H1 (cell line): Measurements from ENCODE around the gene APBB3. TPM values are rescaled to one million over a fixed set of nuclear protein-coding genes. Genes with fewer than 3 reads are reported as not detected.

Experiments used
- CTCF ChIA-PET: fragments of 300-600 bp; sonication (Branson Sonifier 250); formaldehyde crosslinking; loops from one replicate; lab custom pipeline; 2021; ENCODE audit not compliant: partially characterized antibody; lab: Charles Lee
- POLR2A ChIA-PET: fragments of 300-600 bp; sonication (Branson Sonifier 250); formaldehyde crosslinking; loops from one replicate; lab custom pipeline; 2021; ENCODE audit warnings: inconsistent platforms; ENCODE audit not compliant: partially characterized antibody; lab: Charles Lee
- DNase-seq, 2 experiments: peaks; one replicate each; pipeline versions ENCODE4 v3.0.0 to v3.0.0-alpha.2; 2010 to 2022; ENCODE audit warnings: low spot score in 2 of 2, low read depth in 1 of 2, mixed read lengths in 1 of 2
- FAIRE-seq: peaks from 2 replicates; lab custom pipeline; 2011; peaks lifted over from hg19 to GRCh38; lab: Jason Lieb, UNC
- H2AFZ ChIP-seq: 2 replicates; pipeline ENCODE4 v1.8.1; 2012; ENCODE audit warnings: low read length, inconsistent platforms
- H2AK5ac ChIP-seq: 2 replicates; pipeline ENCODE4 v1.6.1; 2013; ENCODE audit warnings: low read depth, low read length
- H2BK120ac ChIP-seq: replicated peaks from 2 replicates; pipeline ENCODE3; 2013; ENCODE audit warnings: low read depth, low read length, inconsistent platforms
- H2BK12ac ChIP-seq: 2 replicates; pipeline ENCODE4 v1.6.1; 2013; ENCODE audit warnings: low read depth, low read length
- H2BK15ac ChIP-seq: 2 replicates; pipeline ENCODE4 v1.6.1; 2013; ENCODE audit warnings: low read length
- H2BK20ac ChIP-seq: 2 replicates; pipeline ENCODE4 v1.6.1; 2013; ENCODE audit warnings: low read length
- H2BK5ac ChIP-seq: 2 replicates; pipeline ENCODE4 v1.6.1; 2013; ENCODE audit warnings: low read depth, low read length
- H3K14ac ChIP-seq: 2 replicates; pipeline ENCODE4 v1.6.1; 2013; ENCODE audit warnings: inconsistent platforms; ENCODE audit not compliant: insufficient read length
- H3K18ac ChIP-seq: 2 replicates; pipeline ENCODE4 v1.6.1; 2013; ENCODE audit warnings: low read length; ENCODE audit errors: extremely low read depth
- H3K23ac ChIP-seq: 2 replicates; pipeline ENCODE4 v1.6.1; 2013; ENCODE audit warnings: inconsistent platforms; ENCODE audit not compliant: insufficient read length
- H3K23me2 ChIP-seq: 2 replicates; pipeline ENCODE4 v1.6.1; 2013; ENCODE audit warnings: low read depth, low read length
- H3K27ac ChIP-seq: 2 replicates; pipeline ENCODE4 v1.6.1; 2011; ENCODE audit warnings: low read depth, low read length, inconsistent platforms
- H3K27me3 ChIP-seq, 4 experiments: replicated peaks in 1 of 4; 1 replicate in 1 of 4; 2 replicates in 3 of 4; pipeline versions ENCODE4 v1.6.1 to v1.8.1; 2011 to 2013; ENCODE audit warnings: low read length in 3 of 4, mild to moderate bottlenecking in 3 of 4, inconsistent platforms in 2 of 4, mixed read lengths in 2 of 4, moderate library complexity in 1 of 4; ENCODE audit not compliant: control insufficient read depth in 3 of 4, insufficient read depth in 3 of 4; ENCODE audit errors: extremely low read depth in 1 of 4
- H3K36me3 ChIP-seq, 4 experiments: 2 replicates each; pipeline versions ENCODE4 v1.6.1 to v1.8.1; 2011 to 2013; ENCODE audit warnings: mild to moderate bottlenecking in 4 of 4, low read length in 3 of 4, moderate library complexity in 2 of 4, control low read depth in 1 of 4, inconsistent platforms in 1 of 4; ENCODE audit not compliant: insufficient read depth in 4 of 4, control insufficient read depth in 2 of 4
- H3K4ac ChIP-seq: replicated peaks from 2 replicates; pipeline ENCODE3; 2013; ENCODE audit warnings: low read length, low read depth, mixed read lengths, inconsistent platforms; ENCODE audit not compliant: insufficient read length
- H3K4me1 ChIP-seq, 4 experiments: replicated peaks in 1 of 4; 1 replicate in 1 of 4; 2 replicates in 3 of 4; pipeline versions ENCODE4 v1.6.1 to v1.8.1; 2011 to 2013; ENCODE audit warnings: low read length in 3 of 4, inconsistent platforms in 2 of 4, mixed read lengths in 1 of 4; ENCODE audit not compliant: insufficient read depth in 4 of 4, control insufficient read depth in 3 of 4
- H3K4me2 ChIP-seq, 2 experiments: 2 replicates each; pipeline versions ENCODE4 v1.6.1 to v1.8.1; 2011 to 2013; ENCODE audit warnings: low read depth in 2 of 2, low read length in 2 of 2, control low read depth in 1 of 2, inconsistent platforms in 1 of 2, mild to moderate bottlenecking in 1 of 2; ENCODE audit not compliant: insufficient read depth in 1 of 2
- H3K4me3 ChIP-seq, 4 experiments: fragments of 200-600, 300-600 bp in 1 of 4; sonication (generic), shearing (Covaris generic), sonication (Bioruptor Twin) in 1 of 4; 2 replicates each; pipeline versions ENCODE4 v1.5.1 to v1.8.1; 2011 to 2016; ENCODE audit warnings: low read length in 4 of 4, low read depth in 3 of 4, control low read depth in 2 of 4, inconsistent platforms in 2 of 4, mild to moderate bottlenecking in 2 of 4, mixed read lengths in 1 of 4, moderate library complexity in 1 of 4; ENCODE audit not compliant: insufficient read depth in 2 of 4; ENCODE audit errors: extremely low read depth in 1 of 4
- H3K56ac ChIP-seq: replicated peaks from 2 replicates; pipeline ENCODE3; 2013; ENCODE audit warnings: low read depth, mild to moderate bottlenecking, mixed read lengths, low read length, inconsistent platforms; ENCODE audit not compliant: insufficient read length
- H3K79me1 ChIP-seq: 2 replicates; pipeline ENCODE4 v1.6.1; 2013; ENCODE audit warnings: low read depth, low read length, control low read depth
- H3K79me2 ChIP-seq, 2 experiments: 2 replicates each; pipeline versions ENCODE4 v1.6.1 to v1.8.1; 2012 to 2013; ENCODE audit warnings: low read length in 2 of 2, mild to moderate bottlenecking in 2 of 2, inconsistent platforms in 1 of 2; ENCODE audit not compliant: insufficient read depth in 2 of 2, control insufficient read depth in 1 of 2
- H3K9ac ChIP-seq, 4 experiments: replicated peaks in 1 of 4; 1 replicate in 1 of 4; 2 replicates in 3 of 4; pipeline versions ENCODE4 v1.6.1 to v1.8.1; 2011 to 2013; ENCODE audit warnings: low read depth in 3 of 4, low read length in 3 of 4, control low read depth in 2 of 4, mild to moderate bottlenecking in 2 of 4, moderate library complexity in 2 of 4, inconsistent platforms in 1 of 4; ENCODE audit errors: extremely low read depth in 1 of 4
- H3K9me3 ChIP-seq, 2 experiments: 2 replicates each; pipeline versions ENCODE4 v1.6.1 to v1.8.1; 2012 to 2013; ENCODE audit warnings: mild to moderate bottlenecking in 2 of 2, moderate library complexity in 2 of 2, control low read depth in 1 of 2, inconsistent platforms in 1 of 2, low read depth in 1 of 2, low read length in 1 of 2, mixed read lengths in 1 of 2; ENCODE audit not compliant: insufficient read depth in 2 of 2
- H4K20me1 ChIP-seq, 2 experiments: replicated peaks in 1 of 2; 2 replicates each; pipeline versions ENCODE3 to v1.8.1; 2011 to 2013; ENCODE audit warnings: inconsistent platforms in 2 of 2, low read length in 2 of 2, mild to moderate bottlenecking in 1 of 2; ENCODE audit not compliant: insufficient read depth in 2 of 2, control insufficient read depth in 1 of 2
- H4K5ac ChIP-seq: 2 replicates; pipeline ENCODE4 v1.6.1; 2013; ENCODE audit warnings: low read length, low read depth, mixed read lengths, inconsistent platforms; ENCODE audit not compliant: insufficient read length
- H4K8ac ChIP-seq: 2 replicates; pipeline ENCODE4 v1.8.0; 2013; ENCODE audit warnings: mild to moderate bottlenecking, moderate library complexity, low read length, inconsistent platforms; ENCODE audit not compliant: insufficient read depth; ENCODE audit errors: extremely low read depth
- H4K91ac ChIP-seq: replicated peaks from 2 replicates; pipeline ENCODE3; 2013; ENCODE audit warnings: low read length, mixed read lengths, inconsistent platforms; ENCODE audit not compliant: insufficient read length
- SRF ChIP-seq: IDR thresholded peaks from 2 replicates; pipeline ENCODE4 v1.6.1; 2011; ENCODE audit warnings: mild to moderate bottlenecking, low read depth, low read length, moderate library complexity
- WGBS, 2 experiments: shearing (Covaris generic) in 1 of 2; methylation state at CpG; one replicate each; pipeline versions ENCODE4 v1.1.6 to v1.1.7; 2013 to 2015; ENCODE audit warnings: low lambda C conversion rate in 2 of 2, mixed read lengths in 2 of 2, inconsistent platforms in 1 of 2, low coverage in 1 of 2, missing lambda C conversion rate in 1 of 2; ENCODE audit not compliant: insufficient replicate concordance in 2 of 2, insufficient coverage in 1 of 2, insufficient read length in 1 of 2; ENCODE audit errors: extremely low coverage in 1 of 2, missing lambda C conversion rate in 1 of 2; 5-methylcytosine and 5-hydroxymethylcytosine counted together
- polyA plus RNA-seq, 7 experiments: library from polyadenylated mRNA; depleted of rRNA in 3 of 7; stranded (reverse) in 5 of 7; unstranded in 2 of 7; fragments of >200 nt in 5 of 7; fragments of 200-250 nt in 2 of 7; gene quantifications; 1 replicate in 5 of 7; 2 replicates in 1 of 7; 4 replicates in 1 of 7; pipeline versions ENCODE4 v1.2.1 to v1.2.3, GENCODE V29; 2011 to 2013; ENCODE audit warnings: missing spikeins in 2 of 7, mixed read lengths in 2 of 7
- total RNA-seq: library from RNA; stranded (reverse); fragmentation: NEBNext Ultra II Directional; extraction: Animal tissue kit (Norgen Biotek cat#: 25700); gene quantifications from 2 replicates; pipeline ENCODE4 v1.2.1, GENCODE V29; 2021
- TF ChIP-seq, protein P1 (sequence below): IDR thresholded peaks from 2 replicates; pipeline ENCODE4 v1.6.1; 2012; ENCODE audit warnings: low read length, inconsistent platforms

APBB3 gene
- total and polyA plus RNA-seq, 2 of the 8 experiments (the other 6 are each of a cell fraction or from before 2014, with no cell fraction given) = 16.0 to 21.9 TPM

GRCh38 chr5:140576776-140577201, 12.4 kb upstream of the APBB3 start:
- no peak overlapping the region for H3K4me2 ChIP-seq
- TF ChIP-seq, protein P1, sequence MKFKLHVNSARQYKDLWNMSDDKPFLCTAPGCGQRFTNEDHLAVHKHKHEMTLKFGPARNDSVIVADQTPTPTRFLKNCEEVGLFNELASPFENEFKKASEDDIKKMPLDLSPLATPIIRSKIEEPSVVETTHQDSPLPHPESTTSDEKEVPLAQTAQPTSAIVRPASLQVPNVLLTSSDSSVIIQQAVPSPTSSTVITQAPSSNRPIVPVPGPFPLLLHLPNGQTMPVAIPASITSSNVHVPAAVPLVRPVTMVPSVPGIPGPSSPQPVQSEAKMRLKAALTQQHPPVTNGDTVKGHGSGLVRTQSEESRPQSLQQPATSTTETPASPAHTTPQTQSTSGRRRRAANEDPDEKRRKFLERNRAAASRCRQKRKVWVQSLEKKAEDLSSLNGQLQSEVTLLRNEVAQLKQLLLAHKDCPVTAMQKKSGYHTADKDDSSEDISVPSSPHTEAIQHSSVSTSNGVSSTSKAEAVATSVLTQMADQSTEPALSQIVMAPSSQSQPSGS = no peak
- no peak for TF ChIP-seq SRF
- TF ChIP-seq, all 59 proteins: peak for 0
- H2AFZ ChIP-seq = peak overlapping the region; percentile 95

More at GRCh38 chr5:140576776-140577201, 12.4 kb upstream of the APBB3 start:
- Histone ChIP-seq H3K18ac (no peak overlapping the region), H3K36me3 (no peaks in the 10 kb centered on the region), H3K4me1 (no peaks in the 10 kb centered on the region), H2BK120ac (no peak overlapping the region), H4K8ac (no peak overlapping the region), H3K9ac (no peak overlapping the region), H3K9me3 (no peaks in the 10 kb centered on the region), H2AK5ac (no peak overlapping the region), H4K20me1 (no peaks in the 10 kb centered on the region), H2BK15ac (no peak overlapping the region), H3K27ac (no peak overlapping the region), H3K23me2 (no peaks in the 10 kb centered on the region), H3K4ac (no peak overlapping the region), H2BK12ac (no peak overlapping the region), H3K14ac (no peak overlapping the region), H3K4me3 (no peak overlapping the region), H4K5ac (no peak overlapping the region), H3K79me1 (no peaks in the 10 kb centered on the region), H2BK20ac (no peak overlapping the region), H3K79me2 (no peaks in the 10 kb centered on the region), H2BK5ac (no peak overlapping the region; the same call in 1 of the 2 replicates), H3K23ac (no peak overlapping the region), H3K27me3 (no peaks in the 10 kb centered on the region), H3K56ac (no peak overlapping the region), H4K91ac (no peak overlapping the region)
- ChIA-PET CTCF (interaction anchor here (0.6 to 4.1 kb wide), 6 partner anchors 10 to 1236 kb away, joined by 3 to 20 read pairs (median 6); partner anchors contain the start of gene TMCO6), POLR2A (interaction anchor here (1.1 kb wide), 2 partner anchors 21 to 67 kb away, joined by 3 read pairs; no protein-coding TSS in a partner anchor)
- no peak for FAIRE-seq
- DNase-seq = no peak
- WGBS, 2 experiments = 89% methylated on average over 2 of the region's 2 CpGs; no CpG with 5 or more reads in 1 of the 2 experiments
